H9 (cell line): ENCODE measurements around the gene BPIFA1. TPM values are rescaled to one million over a fixed set of nuclear protein-coding genes. Genes with fewer than 3 reads are reported as not detected.

ENCODE experiments used
- DNase-seq: peaks from one replicate; pipeline ENCODE4 v3.0.0-alpha.2; 2017
- H2AFZ ChIP-seq: one replicate; pipeline ENCODE4 v1.6.1; 2013; ENCODE audit warnings: mild to moderate bottlenecking, low read length, control low read depth, moderate library complexity
- H2AK5ac ChIP-seq: 2 replicates; pipeline ENCODE4 v1.6.1; 2013; ENCODE audit warnings: low read length, control low read depth, mixed read lengths; ENCODE audit not compliant: insufficient read length
- H2BK120ac ChIP-seq: one replicate; pipeline ENCODE4 v1.6.1; 2013; ENCODE audit warnings: low read depth, mild to moderate bottlenecking, low read length, control low read depth, inconsistent platforms; ENCODE audit not compliant: poor library complexity, severe bottlenecking
- H2BK12ac ChIP-seq: 2 replicates; pipeline ENCODE4 v1.6.1; 2013; ENCODE audit warnings: low read length, control low read depth, mixed read lengths, low read depth; ENCODE audit not compliant: insufficient read length
- H2BK15ac ChIP-seq: 2 replicates; pipeline ENCODE4 v1.6.1; 2013; ENCODE audit warnings: low read depth, low read length, control low read depth
- H2BK20ac ChIP-seq: one replicate; pipeline ENCODE4 v1.6.1; 2013; ENCODE audit warnings: low read depth, mild to moderate bottlenecking, low read length, control low read depth, inconsistent platforms; ENCODE audit not compliant: poor library complexity, severe bottlenecking
- H2BK5ac ChIP-seq: 2 replicates; pipeline ENCODE4 v1.6.1; 2013; ENCODE audit warnings: low read length, control low read depth, mixed read lengths; ENCODE audit not compliant: insufficient read length
- H3K14ac ChIP-seq: 2 replicates; pipeline ENCODE4 v1.6.1; 2013; ENCODE audit warnings: low read length, control low read depth; ENCODE audit not compliant: insufficient read depth
- H3K18ac ChIP-seq: 2 replicates; pipeline ENCODE4 v1.6.1; 2013; ENCODE audit warnings: low read depth, mild to moderate bottlenecking, mixed read lengths, low read length, control low read depth; ENCODE audit not compliant: insufficient read length
- H3K23ac ChIP-seq: 2 replicates; pipeline ENCODE4 v1.6.1; 2013; ENCODE audit warnings: low read length, control low read depth, mixed read lengths, low read depth; ENCODE audit not compliant: insufficient read length
- H3K23me2 ChIP-seq: 2 replicates; pipeline ENCODE4 v1.6.1; 2013; ENCODE audit warnings: low read depth, mild to moderate bottlenecking, mixed read lengths, low read length, control low read depth; ENCODE audit not compliant: insufficient read length, poor library complexity, severe bottlenecking
- H3K27ac ChIP-seq: 2 replicates; pipeline ENCODE4 v1.5.1; 2013; ENCODE audit warnings: low read length, control low read depth, mixed read lengths, low read depth; ENCODE audit not compliant: insufficient read length
- H3K27me3 ChIP-seq: 2 replicates; pipeline ENCODE4 v1.6.1; 2013; ENCODE audit warnings: low read length, control low read depth, inconsistent platforms; ENCODE audit not compliant: insufficient read depth
- H3K4ac ChIP-seq: 2 replicates; pipeline ENCODE4 v1.6.1; 2013; ENCODE audit warnings: low read depth, mild to moderate bottlenecking, control low read depth, inconsistent platforms, low read length, moderate library complexity
- H3K4me1 ChIP-seq: 2 replicates; pipeline ENCODE4 v1.6.1; 2013; ENCODE audit warnings: low read length, control low read depth, inconsistent platforms; ENCODE audit not compliant: insufficient read depth
- H3K4me2 ChIP-seq: 2 replicates; pipeline ENCODE4 v1.6.1; 2013; ENCODE audit warnings: low read length, control low read depth, mixed read lengths; ENCODE audit not compliant: insufficient read length, insufficient read depth
- H3K56ac ChIP-seq: 2 replicates; pipeline ENCODE4 v1.6.1; 2013; ENCODE audit warnings: low read depth, mild to moderate bottlenecking, mixed read lengths, low read length, control low read depth; ENCODE audit not compliant: insufficient read length
- H3K79me1 ChIP-seq: 2 replicates; pipeline ENCODE4 v1.6.1; 2013; ENCODE audit warnings: low read depth, mild to moderate bottlenecking, moderate library complexity, low read length, control low read depth, inconsistent platforms; ENCODE audit not compliant: insufficient read depth, poor library complexity, severe bottlenecking
- H3K79me2 ChIP-seq: 2 replicates; pipeline ENCODE4 v1.6.1; 2013; ENCODE audit warnings: low read length, control low read depth, inconsistent platforms; ENCODE audit not compliant: insufficient read depth
- H3K9ac ChIP-seq: 2 replicates; pipeline ENCODE4 v1.6.1; 2013; ENCODE audit warnings: low read length, control low read depth, mixed read lengths; ENCODE audit not compliant: insufficient read length; ENCODE audit errors: extremely low read depth
- H3K9me3 ChIP-seq: one replicate; pipeline ENCODE4 v1.6.1; 2013; ENCODE audit warnings: low read depth, low read length, inconsistent platforms; ENCODE audit not compliant: control insufficient read depth
- H3T11ph ChIP-seq: one replicate; pipeline ENCODE4 v1.6.1; 2013; ENCODE audit warnings: mild to moderate bottlenecking, low read length, control low read depth, inconsistent platforms
- H4K20me1 ChIP-seq: one replicate; pipeline ENCODE4 v1.6.1; 2013; ENCODE audit not compliant: control insufficient read depth, insufficient read length, insufficient read depth
- H4K5ac ChIP-seq: 2 replicates; pipeline ENCODE4 v1.6.1; 2013; ENCODE audit warnings: low read depth, mild to moderate bottlenecking, mixed read lengths, low read length, control low read depth; ENCODE audit not compliant: insufficient read length
- H4K8ac ChIP-seq: replicated peaks from 2 replicates; pipeline ENCODE4 v1.6.1; 2013; ENCODE audit warnings: low read length, control low read depth, mixed read lengths, low read depth; ENCODE audit not compliant: insufficient read length
- H4K91ac ChIP-seq: 2 replicates; pipeline ENCODE4 v1.6.1; 2013; ENCODE audit warnings: low read depth, mild to moderate bottlenecking, moderate library complexity, mixed read lengths, low read length, control low read depth; ENCODE audit not compliant: insufficient read length
- H3K27ac Mint-ChIP-seq, 3 experiments: 2 replicates in 2 of 3; 3 replicates in 1 of 3; pipeline ENCODE4 v1.8.0; 2020 to 2021; ENCODE audit warnings: mixed read lengths in 3 of 3, mild to moderate bottlenecking in 1 of 3, moderate library complexity in 1 of 3
- H3K27me3 Mint-ChIP-seq: 2 replicates; pipeline ENCODE4 v1.8.0; 2021; ENCODE audit warnings: low read depth, mild to moderate bottlenecking, moderate library complexity, mixed read lengths
- H3K36me3 Mint-ChIP-seq, 3 experiments: 2 replicates in 2 of 3; 3 replicates in 1 of 3; pipeline ENCODE4 v1.8.0; 2020 to 2021; ENCODE audit warnings: low read depth in 3 of 3, mixed read lengths in 3 of 3; ENCODE audit not compliant: insufficient read depth in 1 of 3
- H3K4me1 Mint-ChIP-seq, 2 experiments: 2 replicates each; pipeline ENCODE4 v1.8.0; 2020; ENCODE audit warnings: mixed read lengths in 2 of 2
- H3K4me3 Mint-ChIP-seq, 2 experiments: 2 replicates in 1 of 2; 3 replicates in 1 of 2; pipeline ENCODE4 v1.8.0; 2020 to 2021; ENCODE audit warnings: mild to moderate bottlenecking in 2 of 2, mixed read lengths in 2 of 2, moderate library complexity in 1 of 2
- H3K9me3 Mint-ChIP-seq, 2 experiments: 2 replicates in 1 of 2; 3 replicates in 1 of 2; pipeline ENCODE4 v1.8.0; 2020; ENCODE audit warnings: mild to moderate bottlenecking in 2 of 2, mixed read lengths in 2 of 2, moderate library complexity in 1 of 2
- CTCF ChIP-seq: fragments of 200-600 bp; sonication (generic); conservative IDR thresholded peaks from 3 replicates; pipeline ENCODE4 v1.8.0; 2021; ENCODE audit warnings: antibody characterized with exemption, mild to moderate bottlenecking
- WGBS: extraction: QIAGEN DNeasy Blood & Tissue Kit; methylation state at CpG from one replicate; pipeline ENCODE4 v1.1.7; 2013; ENCODE audit warnings: missing lambda C conversion rate, low lambda C conversion rate, mixed read lengths; ENCODE audit not compliant: insufficient read length; ENCODE audit errors: extremely low coverage; 5-methylcytosine and 5-hydroxymethylcytosine counted together
- total RNA-seq: library from RNA; stranded (reverse); gene quantifications from 2 replicates; pipeline ENCODE4 v1.2.1, GENCODE V29; 2021

BPIFA1 gene
- total RNA-seq, 1 experiment from 2014 or later = not detected

DNA sequence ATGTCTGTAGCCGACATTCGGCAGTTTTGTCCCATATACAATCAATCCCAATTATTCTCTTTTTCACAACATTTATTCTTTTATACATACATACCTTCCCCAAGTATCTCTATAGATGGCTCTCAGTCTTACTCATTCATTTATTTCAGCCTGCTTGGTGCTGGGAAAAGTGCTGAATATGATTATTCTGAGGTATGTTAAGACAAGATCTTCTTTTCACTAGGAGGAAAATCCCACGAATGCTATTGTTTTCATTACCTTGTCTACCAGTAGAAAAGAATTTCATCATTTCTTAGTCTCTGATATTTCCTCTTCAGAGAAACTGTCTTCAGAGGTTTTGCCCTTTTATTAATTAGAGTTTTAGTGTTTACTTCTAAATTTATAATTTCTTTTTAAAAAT, 32.4 kb upstream of the BPIFA1 start:
- Histone ChIP-seq H3K9me3 (no peaks in the 10 kb centered on the region), H3K23me2 (no peaks in the 10 kb centered on the region), H3T11ph (no peak overlapping the region), H4K8ac (no peak overlapping the region), H3K23ac (no peak overlapping the region), H3K9ac (no peak overlapping the region), H2AK5ac (no peak overlapping the region), H4K91ac (no peak overlapping the region), H3K56ac (no peak overlapping the region), H3K27me3 (no peaks in the 10 kb centered on the region; the same call in 1 of the 2 replicates), H3K14ac (no peak overlapping the region), H3K27ac (no peak overlapping the region), H3K4me2 (no peak overlapping the region), H3K79me2 (no peaks in the 10 kb centered on the region), H4K5ac (no peak overlapping the region), H3K18ac (no peak overlapping the region), H2BK5ac (no peak overlapping the region), H2BK20ac (no peak overlapping the region), H3K4me1 (no peaks in the 10 kb centered on the region), H2BK12ac (no peak overlapping the region), H3K79me1 (no peaks in the 10 kb centered on the region), H2BK15ac (no peak overlapping the region), H3K4ac (no peak overlapping the region), H2BK120ac (no peak overlapping the region), H2AFZ (no peak overlapping the region), H4K20me1 (no peaks in the 10 kb centered on the region)
- Mint-ChIP-seq H3K27ac (no peak overlapping the region), H3K9me3 (no peaks in the 10 kb centered on the region), H3K4me1 (no peaks in the 10 kb centered on the region), H3K27me3 (peaks cover 42% of the 10 kb centered on the region), H3K4me3 (no peak overlapping the region), H3K36me3 (no peaks in the 10 kb centered on the region)
- DNase-seq = no peak
- 100% methylated on average over 2 of the region's 3 CpGs for WGBS
- TF ChIP-seq CTCF = no peak
